Epithelial cell of esophagus (primary cell): ENCODE data around the gene NTM.

Experiments used
- DNase-seq: peaks from one replicate; pipeline ENCODE4 v3.0.0; 2010; ENCODE audit warnings: low read depth
- H3K4me3 ChIP-seq: 2 replicates; pipeline ENCODE4 v1.5.1; 2011; ENCODE audit warnings: mild to moderate bottlenecking, low read length, control low read depth
- CTCF ChIP-seq: IDR thresholded peaks from 2 replicates; pipeline ENCODE4 v1.5.1; 2011; ENCODE audit warnings: low read depth, mild to moderate bottlenecking, low read length, control low read depth, inconsistent platforms; ENCODE audit not compliant: insufficient read depth; ENCODE audit errors: missing control alignments

The NTM gene

DNA sequence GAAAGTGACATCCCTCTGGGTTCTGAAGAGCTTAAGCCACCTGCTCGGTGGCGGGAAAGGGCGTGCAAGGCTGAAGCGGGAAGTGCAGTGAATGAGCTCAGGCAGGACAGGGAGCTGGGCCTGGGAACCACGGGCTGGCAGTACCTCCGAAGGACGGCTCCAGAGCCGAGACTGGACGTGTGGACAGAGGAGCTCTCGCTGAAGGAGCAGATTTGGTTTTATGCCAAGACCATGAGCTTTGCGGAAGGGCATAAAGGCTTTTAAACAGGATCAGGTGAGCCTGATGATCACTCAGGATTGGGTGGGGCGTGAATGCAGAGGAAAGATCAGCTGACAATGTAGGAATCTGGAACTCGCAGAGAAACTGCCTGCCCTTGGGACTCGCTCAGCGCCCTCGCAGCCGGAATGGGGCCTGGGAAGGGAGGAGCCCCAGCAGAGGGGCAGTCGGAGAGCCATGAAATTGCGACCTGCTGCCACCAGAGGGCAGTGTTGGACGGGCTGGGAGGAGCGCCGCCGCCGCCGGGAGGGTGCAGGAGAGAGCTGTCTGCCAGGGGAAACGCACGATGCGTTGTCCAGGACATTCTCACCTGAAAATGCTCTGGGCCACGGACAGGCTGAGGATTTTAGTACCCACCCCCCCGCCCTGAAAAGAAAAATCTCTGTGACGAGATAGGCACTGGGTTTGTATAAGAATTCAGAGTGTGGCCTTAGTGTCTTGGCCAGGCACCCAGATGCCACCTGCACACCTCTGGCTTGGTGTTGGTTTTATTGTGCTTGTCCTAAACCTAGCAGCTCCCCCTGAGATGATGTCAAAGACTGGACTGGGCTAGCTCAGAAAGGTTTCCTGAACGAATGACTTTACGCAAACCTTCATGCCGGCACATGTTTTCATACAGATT, 324.4 kb downstream of the NTM start:
- TF ChIP-seq CTCF, result peak; percentile 78
- peak; percentile 79 for DNase-seq
- H3K4me3 ChIP-seq, result no peak overlapping the region

GRCh38 chr11:131695889-131696429, 325.5 kb downstream of the NTM start:
- no peak for DNase-seq

GRCh38 chr11:131696690-131697089, 326.3 kb downstream of the NTM start:
- DNase-seq, result no peak

More at GRCh38 chr11:131695889-131696429, 325.5 kb downstream of the NTM start:
- H3K4me3 ChIP-seq, result no peak overlapping the region
- no peak for TF ChIP-seq CTCF

GRCh38 chr11:131703311-131703710, 332.9 kb downstream of the NTM start:
- no peak overlapping the region for H3K4me3 ChIP-seq
- TF ChIP-seq CTCF, result no peak
- DNase-seq, result no peak

More at GRCh38 chr11:131696690-131697089, 326.3 kb downstream of the NTM start:
- no peak for TF ChIP-seq CTCF
- no peak overlapping the region for H3K4me3 ChIP-seq

DNA sequence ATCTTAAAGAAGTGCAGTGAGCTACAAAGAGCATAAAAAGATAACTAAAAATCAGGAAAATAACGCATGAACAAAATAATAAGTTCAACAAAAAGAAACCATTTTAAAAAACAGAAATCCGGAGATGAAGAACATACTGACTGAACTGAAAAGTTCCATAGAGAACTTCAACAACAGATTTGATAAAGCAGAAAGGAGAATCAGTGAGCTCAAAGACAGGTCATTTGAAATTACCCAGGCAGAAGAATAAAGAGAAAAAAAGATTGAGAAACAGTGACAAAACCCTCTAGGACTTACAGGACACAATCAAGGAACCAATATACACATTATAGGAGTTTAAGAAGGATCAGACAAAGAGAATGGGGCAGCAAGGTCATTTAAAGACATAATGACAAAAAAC, 334.3 kb downstream of the NTM start:
- no peak for TF ChIP-seq CTCF
- DNase-seq, result no peak
- no peak overlapping the region for H3K4me3 ChIP-seq

- H3K4me3 ChIP-seq, result no peak overlapping the region
These were observed 340.1 kb downstream of the NTM start for GRCh38 chr11:131710511-131710910.

More at GRCh38 chr11:131710511-131710910, 340.1 kb downstream of the NTM start:
- no peak for TF ChIP-seq CTCF
- DNase-seq, result peak; percentile 65
